ENCODE measurements around the gene EFNA5.

The EFNA5 gene

GRCh38 chr5:107597803-107598202 lies 72.9 kb downstream of the EFNA5 start:
- no peak for TF ChIP-seq EZH2 (IDR thresholded peaks at IDR 0.05; ENCODE audit: borderline replicate concordance, low read depth, low read length, severe bottlenecking)
- TF ChIP-seq CTCF (IDR thresholded peaks at IDR 0.05; ENCODE audit: borderline replicate concordance, extremely low read depth, low read length, poor library complexity, severe bottlenecking), result no peak
- Histone ChIP-seq H3K4me2 (ENCODE audit: insufficient read depth, low read length) (no peak overlapping the region), H3K27me3 (ENCODE audit: insufficient read depth, low read length, poor library complexity) (no peaks in the 10 kb centered on the region), H4K20me1 (ENCODE audit: insufficient read depth, low read length) (no peaks in the 10 kb centered on the region), H3K4me3 (ENCODE audit: low read depth in 1 of 2, low read length in 2 of 2) (no peak overlapping the region), H3K79me2 (ENCODE audit: insufficient read depth, low read length) (no peaks in the 10 kb centered on the region), H3K9me3 (ENCODE audit: insufficient read depth, low read length, severe bottlenecking) (no peaks in the 10 kb centered on the region), H3K27ac (ENCODE audit: low read length) (no peak overlapping the region), H3K9ac (ENCODE audit: low read depth, low read length) (no peak overlapping the region), H3K36me3 (ENCODE audit: insufficient read depth, low read length) (no peaks in the 10 kb centered on the region), H2AFZ (ENCODE audit: low read depth, low read length) (no peak overlapping the region), H3K4me1 (ENCODE audit: insufficient read depth, low read length) (peaks cover 4% of the 10 kb centered on the region; the same call in 1 of the 2 replicates)
- no peak for DNase-seq
- ATAC-seq (ENCODE audit: insufficient read depth, low read depth), result no peak

GRCh38 chr5:107597247-107597646 lies 73.5 kb downstream of the EFNA5 start:
- Histone ChIP-seq H3K4me1 (ENCODE audit: insufficient read depth, low read length) (peaks cover 4% of the 10 kb centered on the region; the same call in 1 of the 2 replicates), H3K27ac (ENCODE audit: low read length) (no peak overlapping the region), H3K4me2 (ENCODE audit: insufficient read depth, low read length) (no peak overlapping the region), H4K20me1 (ENCODE audit: insufficient read depth, low read length) (no peaks in the 10 kb centered on the region), H3K27me3 (ENCODE audit: insufficient read depth, low read length, poor library complexity) (no peaks in the 10 kb centered on the region), H2AFZ (ENCODE audit: low read depth, low read length) (no peak overlapping the region), H3K36me3 (ENCODE audit: insufficient read depth, low read length) (no peaks in the 10 kb centered on the region), H3K79me2 (ENCODE audit: insufficient read depth, low read length) (no peaks in the 10 kb centered on the region), H3K9me3 (ENCODE audit: insufficient read depth, low read length, severe bottlenecking) (no peaks in the 10 kb centered on the region), H3K4me3 (ENCODE audit: low read depth in 1 of 2, low read length in 2 of 2) (no peak overlapping the region), H3K9ac (ENCODE audit: low read depth, low read length) (no peak overlapping the region)
- TF ChIP-seq CTCF (IDR thresholded peaks at IDR 0.05; ENCODE audit: borderline replicate concordance, extremely low read depth, low read length, poor library complexity, severe bottlenecking) (no peak), EZH2 (IDR thresholded peaks at IDR 0.05; ENCODE audit: borderline replicate concordance, low read depth, low read length, severe bottlenecking) (no peak)
- ATAC-seq (ENCODE audit: insufficient read depth, low read depth) (no peak), DNase-seq (no peak)

DNA sequence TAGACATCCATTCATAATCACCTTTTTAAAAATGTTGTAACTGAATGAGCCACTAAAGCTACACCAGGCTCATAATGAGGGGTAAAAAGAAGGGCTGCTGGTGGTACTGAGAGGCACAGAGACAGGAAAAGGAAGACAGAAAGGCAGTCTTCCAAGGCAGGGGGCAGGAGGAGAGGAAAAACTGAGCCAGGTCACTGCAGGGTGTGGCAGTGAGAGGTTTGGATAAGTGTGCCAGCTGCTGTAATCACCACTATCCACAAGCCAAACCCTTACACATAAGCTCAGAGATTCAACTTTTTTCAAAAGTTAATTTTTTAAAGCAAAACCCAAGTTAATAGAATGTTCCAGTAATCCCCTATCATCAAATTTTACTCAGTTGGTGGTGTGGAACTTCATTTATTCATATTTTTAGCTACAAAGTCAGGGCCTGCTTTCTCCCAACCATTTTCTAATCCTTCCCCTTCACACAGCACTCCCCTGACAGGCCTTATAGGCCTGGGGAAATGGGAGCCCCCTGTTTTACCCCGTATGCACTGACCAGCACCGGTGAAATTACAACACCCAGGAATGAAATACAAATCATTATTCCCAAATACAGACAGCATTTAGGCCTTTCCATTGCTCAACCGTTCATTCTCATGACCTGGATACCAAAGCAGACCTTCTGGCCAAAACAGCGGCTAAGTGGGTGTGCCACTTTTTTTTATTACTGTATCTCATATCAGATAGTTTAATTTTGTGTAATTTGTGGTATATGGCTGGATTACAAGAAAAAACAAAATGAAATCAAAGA lies 76.3 kb downstream of the EFNA5 start:
- H3K36me3 ChIP-seq (ENCODE audit: insufficient read depth, low read length), result no peaks in the 10 kb centered on the region

More for the DNA sequence above, 76.3 kb downstream of the EFNA5 start:
- no peak overlapping the region for H3K4me2 ChIP-seq (ENCODE audit: insufficient read depth, low read length)
- no peaks in the 10 kb centered on the region for H3K9me3 ChIP-seq (ENCODE audit: insufficient read depth, low read length, severe bottlenecking)
- H3K4me3 ChIP-seq (ENCODE audit: low read depth in 1 of 2, low read length in 2 of 2), result no peak overlapping the region
- H3K9ac ChIP-seq (ENCODE audit: low read depth, low read length), result no peak overlapping the region
- H3K27ac ChIP-seq (ENCODE audit: low read length), result no peak overlapping the region
- no peaks in the 10 kb centered on the region for H3K79me2 ChIP-seq (ENCODE audit: insufficient read depth, low read length)
- H2AFZ ChIP-seq (ENCODE audit: low read depth, low read length), result no peak overlapping the region
- TF ChIP-seq CTCF (IDR thresholded peaks at IDR 0.05; ENCODE audit: borderline replicate concordance, extremely low read depth, low read length, poor library complexity, severe bottlenecking) (no peak), EZH2 (IDR thresholded peaks at IDR 0.05; ENCODE audit: borderline replicate concordance, low read depth, low read length, severe bottlenecking) (no peak)
- H3K27me3 ChIP-seq (ENCODE audit: insufficient read depth, low read length, poor library complexity), result no peaks in the 10 kb centered on the region
- DNase-seq, result no peak
- no peaks in the 10 kb centered on the region for H4K20me1 ChIP-seq (ENCODE audit: insufficient read depth, low read length)
- H3K4me1 ChIP-seq (ENCODE audit: insufficient read depth, low read length), result peaks cover 4% of the 10 kb centered on the region; the same call in 1 of the 2 replicates
- no peak for ATAC-seq (ENCODE audit: insufficient read depth, low read depth)

Measured in DND-41 (cell line).